ENCODE measurements around the gene ZBTB45.

Gene ZBTB45

DNA sequence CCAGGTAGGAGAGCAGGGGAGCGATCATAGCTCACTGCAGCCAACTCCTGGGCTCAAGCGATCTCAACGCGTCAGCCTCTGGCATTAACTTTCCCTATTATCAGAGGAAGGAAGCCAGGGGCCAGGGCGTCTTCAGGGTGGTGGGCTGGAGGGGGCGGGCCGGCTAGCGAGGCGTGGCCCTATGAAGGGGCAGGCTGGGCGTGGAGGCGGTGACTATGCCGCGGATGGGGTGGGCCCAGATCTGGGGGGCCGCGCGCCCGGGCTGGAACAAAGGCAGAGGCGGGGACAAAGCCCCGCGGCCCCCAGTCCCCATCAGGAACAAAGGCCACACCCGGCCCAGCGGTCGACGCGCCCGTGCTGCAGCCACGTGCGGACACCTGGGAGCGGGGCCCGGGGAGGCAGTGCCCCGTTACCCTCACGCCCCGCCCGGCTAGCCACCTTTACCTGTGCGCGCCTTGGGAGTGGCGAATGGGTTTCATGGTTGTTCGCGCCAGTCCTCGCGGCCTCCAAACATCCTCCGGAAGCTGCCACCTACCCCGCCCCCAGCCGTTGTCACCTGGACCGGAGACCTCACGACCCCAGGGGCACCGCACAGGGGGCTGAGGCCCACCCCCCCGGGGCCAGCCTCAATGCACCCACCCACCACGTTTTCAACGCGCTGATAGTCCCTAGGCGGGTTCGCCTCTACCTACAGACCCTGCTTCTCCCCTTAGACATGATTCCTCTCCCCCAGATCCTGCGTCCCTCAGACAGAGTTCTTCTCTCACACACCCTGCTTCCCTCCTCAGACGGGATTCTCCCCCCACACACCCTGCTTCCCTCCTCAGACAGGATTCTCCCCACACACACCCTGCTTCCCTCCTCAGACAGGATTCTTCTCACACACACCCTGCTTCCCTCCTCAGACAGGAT, 18.9 kb upstream of the ZBTB45 start:
- no peak for DNase-seq

DNA sequence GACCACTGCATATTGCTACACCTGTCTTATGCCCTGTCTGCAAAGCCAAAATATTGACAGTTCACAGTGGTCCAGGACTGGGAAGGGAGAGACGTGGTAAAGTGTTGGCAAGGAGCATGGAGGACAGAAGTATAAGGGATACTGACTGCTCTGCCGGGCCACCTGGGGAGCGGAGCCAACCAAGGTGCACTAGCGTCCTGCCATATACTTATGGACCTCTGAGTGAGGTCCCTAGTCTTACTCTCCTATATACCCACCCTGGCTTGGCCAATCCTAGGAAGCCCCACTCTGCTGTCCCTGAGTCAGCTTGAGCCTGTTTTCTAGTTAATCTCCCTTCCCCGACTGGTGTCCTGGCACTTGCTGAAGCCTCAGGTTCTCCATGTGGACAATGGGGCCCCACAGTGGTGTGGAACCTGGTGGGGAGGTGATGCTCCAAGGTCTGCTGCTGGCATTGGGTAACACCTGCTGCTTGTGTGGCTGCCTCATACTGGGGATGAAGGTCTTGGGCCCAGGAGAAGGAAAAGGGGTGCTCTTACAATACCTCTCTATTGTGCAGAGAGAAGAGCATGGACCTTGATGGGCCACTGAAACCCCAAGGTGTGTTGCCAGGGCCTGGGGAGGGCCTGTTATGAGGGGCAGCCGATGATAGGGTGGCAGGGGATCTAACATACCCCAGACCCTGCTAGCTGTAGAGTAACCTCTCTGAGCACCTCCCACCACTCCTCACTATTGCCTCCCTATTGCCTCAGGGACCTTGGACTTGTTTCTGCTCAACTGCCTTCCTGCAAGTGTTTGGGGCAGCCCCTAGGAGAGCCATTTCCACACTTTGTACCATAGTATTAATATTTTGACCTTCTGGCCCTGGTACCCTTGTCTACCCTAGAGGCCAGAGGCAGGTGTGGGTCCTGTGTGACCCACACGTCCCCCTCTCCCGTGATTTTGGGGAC, 17.5 kb upstream of the ZBTB45 start:
- no peak for DNase-seq

DNA sequence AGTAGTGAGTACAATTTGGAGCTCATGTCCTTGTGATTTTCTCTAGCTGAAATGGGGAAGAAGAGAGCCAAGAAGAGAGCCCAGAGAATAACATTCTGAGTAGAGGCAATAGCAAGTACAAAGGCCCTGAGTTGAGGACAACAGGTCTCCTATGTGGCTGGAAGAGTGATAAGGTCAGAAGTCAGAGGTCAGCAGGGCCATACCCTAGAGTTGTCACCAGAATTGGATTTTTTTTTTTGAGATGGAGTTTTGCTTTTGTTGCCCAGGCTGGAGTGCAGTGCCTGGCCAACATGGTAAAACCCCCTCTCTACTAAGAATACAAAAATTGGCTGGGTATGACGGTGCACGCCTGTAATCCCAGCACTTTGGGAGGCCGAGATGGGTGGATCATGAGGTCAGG, 16.2 kb upstream of the ZBTB45 start:
- DNase-seq, result no peak

DNA sequence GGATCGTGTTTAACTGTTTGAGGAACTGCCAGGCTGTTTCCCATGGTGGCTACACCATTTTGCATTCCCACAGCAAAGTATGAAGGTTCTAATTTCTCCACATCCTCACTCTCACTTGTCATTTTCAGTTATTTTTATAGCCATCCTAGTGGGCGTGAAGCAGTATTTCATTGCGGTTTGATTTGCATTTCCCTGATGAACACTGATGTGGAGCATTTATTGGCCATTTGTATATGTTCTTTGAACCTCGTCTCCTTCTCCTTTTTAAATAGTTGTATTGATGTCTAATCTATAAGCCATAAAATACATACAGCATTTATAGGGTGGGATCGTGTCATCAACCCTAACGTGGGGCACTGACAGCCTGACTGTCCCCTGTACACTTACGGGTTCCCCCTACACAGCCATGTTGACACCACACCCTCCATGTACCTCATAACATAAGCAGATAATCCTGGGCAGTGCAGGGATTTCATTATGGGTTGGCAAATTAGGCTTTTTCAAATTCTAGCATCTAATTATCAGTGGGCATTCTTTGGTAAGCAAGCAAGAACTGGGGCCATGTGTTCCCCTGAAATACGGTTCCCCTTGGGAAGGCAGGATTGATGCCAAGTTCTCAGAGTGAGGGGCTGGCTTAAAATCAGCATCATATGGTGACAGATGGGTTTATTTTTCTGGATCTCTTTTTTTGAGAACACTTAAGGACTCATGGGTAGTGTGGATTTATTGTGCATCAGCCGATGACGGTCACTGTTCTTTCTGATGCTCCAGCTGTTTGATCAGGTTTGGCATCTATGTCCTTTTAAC, 11.6 kb upstream of the ZBTB45 start:
- no peak for DNase-seq

DNA sequence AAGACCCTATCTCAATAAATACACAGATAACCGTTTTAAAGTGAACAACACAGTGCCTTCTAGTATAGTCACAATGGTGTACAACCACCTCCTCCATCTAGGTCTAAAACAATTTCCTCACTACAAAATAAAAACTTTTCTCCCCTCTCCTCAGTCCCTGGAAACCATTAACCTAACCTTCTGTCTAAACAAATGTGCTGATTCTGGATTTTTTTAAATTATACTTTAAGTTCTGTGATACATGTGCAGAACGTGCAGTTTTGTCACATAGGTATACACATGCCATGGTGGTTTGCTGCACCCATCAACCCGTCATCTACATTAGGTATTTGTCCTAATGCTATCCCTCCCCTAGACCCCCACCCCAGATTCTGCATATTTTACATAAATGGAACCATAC, 9.8 kb upstream of the ZBTB45 start:
- no peak for DNase-seq

DNA sequence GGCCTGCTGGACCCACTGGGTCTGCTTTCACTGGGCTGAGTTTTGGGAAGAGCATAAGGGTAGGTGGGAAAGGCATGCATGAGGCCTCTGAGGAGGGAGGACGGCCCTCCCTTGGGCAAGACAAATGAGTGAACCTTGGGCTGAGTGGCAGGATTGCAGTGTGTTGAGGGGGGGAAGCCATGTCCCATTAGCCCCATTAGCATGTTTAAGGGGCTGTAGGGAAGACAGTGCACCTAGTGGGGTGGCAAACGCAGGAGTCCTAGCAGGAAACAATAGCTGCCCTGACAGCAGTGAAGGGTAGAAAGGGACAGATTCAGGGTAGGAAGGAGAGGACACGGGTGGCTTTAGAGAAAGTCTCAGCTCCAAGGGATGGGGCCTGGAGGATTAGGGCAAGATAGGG, 3.1 kb upstream of the ZBTB45 start:
- DNase-seq, result no peak

DNA sequence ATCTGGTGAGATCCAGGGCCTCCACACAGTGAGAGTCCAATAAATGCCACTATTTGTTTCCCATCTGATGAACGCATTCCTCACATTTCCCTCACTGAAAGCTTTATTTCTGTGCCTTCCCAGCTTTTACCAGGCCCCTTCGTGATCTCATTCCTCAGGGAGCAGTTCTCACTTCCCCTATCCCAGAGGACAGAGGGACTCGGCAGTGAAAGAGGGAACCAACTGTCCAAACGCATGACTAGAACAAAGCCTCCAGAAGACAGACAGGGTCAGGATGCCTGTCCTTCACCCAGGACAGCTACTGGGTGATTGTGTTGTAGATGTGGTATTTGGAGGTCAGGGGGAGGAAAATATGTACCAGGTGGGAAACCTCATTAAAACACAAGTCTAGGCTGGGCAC, 2.0 kb upstream of the ZBTB45 start:
- DNase-seq, result no peak

DNA sequence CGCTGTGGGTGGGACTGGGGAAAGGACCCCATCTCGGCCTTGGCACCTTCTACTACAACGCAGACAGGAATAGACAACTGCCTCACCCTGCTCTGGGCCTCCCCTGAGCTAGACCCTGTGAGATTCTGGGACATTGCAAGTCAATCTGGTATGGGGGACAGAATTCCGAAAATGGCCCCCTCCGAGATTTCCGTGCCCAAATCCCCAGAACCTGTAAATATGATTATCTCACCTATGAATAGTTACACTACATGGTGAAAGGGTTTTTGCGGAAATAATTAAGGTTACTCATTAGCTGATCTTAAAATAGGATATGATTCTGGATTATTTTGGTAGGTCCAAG, 618 bp upstream of the ZBTB45 start:
- DNase-seq, result no peak

DNA sequence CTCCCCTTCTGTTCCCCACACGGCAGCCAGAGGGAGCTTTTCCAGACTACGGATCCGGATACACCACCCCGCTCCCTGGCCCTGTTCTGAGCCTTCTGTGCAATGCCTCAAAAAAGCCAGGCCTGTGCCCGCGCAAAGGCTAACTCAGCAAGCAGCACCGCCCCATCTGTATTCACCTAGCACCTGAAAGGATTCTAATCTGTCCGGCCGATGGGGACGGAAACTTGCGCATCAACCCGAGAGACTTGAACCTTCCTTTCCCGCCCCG, 589 bp downstream of the ZBTB45 start:
- peak; percentile 45 for DNase-seq

DNA sequence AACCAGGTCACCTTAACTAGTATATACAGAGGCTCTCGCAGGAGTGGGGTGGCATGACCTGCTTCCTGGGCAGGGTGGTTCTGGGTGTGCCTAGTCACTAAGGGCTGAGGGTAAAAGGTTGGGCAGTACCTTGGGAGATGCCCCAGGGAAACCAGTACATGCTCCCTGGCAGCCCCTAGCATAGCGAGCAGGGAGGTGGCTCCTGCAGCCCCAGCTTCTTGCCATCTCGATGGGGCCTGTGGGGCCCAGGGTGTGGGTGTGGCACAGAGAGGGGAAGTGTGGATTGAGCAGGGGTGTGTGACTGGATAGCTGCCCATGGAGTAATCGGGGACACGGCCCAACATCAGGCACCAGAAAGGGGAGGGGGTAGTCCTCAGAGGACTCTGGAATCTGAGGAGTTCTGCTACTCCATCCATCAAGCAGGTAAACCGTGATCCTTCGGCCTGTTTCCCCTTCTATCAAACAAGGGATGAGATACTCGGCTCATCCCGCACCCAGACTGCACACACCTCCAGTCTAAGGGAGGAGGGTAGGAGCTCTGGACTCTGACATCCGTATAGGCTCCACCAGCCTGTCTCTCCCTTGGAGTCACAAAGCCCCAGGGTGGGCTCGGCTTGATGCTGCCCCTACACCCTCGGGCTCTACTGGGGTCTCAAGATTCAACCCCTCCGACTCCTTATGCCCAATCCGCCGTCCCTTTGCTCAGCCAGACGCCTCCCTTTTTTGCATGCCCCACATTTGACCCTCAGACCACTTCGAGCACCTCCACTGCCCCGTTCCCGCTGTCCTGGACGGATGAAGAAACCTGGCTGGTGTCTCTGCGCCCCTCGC, 1.1 kb downstream of the ZBTB45 start:
- DNase-seq, result no peak

DNA sequence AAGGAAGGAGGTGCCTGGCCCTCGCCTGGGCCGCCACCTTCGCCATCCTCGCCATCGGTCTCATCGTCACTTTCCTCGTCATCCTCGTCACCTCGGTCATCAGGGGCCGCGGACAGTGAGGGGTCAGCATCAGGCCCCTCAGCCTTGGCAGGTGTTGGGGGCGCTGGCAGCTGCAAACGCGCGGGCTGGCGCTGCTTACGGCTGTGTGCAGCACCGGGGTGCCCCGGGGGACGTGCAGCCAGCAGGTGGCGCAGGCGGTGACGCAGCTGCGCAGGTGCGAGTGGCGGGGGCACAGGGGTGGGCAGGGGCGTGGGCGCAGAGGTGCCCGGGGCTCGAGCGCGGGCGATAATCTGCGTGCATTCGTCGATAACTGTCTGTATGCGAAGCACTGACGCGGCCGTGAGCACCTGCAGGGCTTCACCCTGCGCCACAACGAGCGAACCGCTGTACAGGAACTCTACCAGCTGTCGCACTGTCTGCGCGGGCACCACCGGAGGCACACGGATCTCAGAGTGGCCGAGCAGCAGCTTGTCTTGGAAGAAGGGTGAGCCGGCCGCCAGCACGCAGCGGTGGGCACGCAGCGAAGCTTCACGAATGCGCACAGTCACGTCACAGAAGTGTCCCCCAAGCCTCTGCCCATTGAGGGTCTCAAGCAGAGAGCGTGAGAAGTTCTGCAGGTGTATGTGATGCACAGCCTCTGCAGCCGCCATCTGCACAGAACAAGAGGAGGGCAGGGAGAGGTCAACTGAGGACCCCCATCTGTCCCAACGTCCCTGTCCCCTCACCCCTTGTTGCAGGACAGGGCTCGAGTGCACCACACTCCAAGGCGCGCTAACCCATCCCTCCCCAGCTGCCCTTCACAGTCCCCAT, 2.4 kb downstream of the ZBTB45 start:
- no peak for DNase-seq

DNA sequence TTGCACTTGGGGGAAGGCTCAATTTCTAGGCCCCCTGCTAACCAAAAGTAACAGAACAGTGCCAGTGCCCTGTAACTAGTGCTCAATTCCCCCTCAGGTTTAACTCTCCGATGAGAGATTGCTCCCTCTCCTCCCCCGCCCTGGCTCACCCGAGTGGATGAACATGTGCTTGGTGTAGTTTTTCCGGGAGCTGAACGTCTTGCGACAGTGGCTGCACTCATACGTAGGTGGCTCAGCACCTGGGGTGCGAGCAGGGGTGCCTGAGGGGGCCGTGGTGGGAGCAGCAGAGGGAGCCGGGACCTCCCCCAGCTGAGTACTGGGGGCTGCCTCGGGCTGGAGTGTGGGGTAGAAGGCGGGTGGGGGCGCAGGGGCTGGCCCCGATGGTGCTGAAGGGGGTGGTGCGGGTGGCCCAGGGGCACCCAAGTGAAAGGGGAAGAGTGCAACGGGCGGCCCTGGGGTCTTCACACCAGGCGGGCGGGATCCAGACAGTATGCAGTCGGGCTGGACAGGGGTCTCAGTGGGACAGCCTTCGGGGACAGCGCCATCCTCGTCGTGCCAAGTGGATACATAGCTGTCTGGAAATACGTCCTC, 3.3 kb downstream of the ZBTB45 start:
- no peak for DNase-seq

DNA sequence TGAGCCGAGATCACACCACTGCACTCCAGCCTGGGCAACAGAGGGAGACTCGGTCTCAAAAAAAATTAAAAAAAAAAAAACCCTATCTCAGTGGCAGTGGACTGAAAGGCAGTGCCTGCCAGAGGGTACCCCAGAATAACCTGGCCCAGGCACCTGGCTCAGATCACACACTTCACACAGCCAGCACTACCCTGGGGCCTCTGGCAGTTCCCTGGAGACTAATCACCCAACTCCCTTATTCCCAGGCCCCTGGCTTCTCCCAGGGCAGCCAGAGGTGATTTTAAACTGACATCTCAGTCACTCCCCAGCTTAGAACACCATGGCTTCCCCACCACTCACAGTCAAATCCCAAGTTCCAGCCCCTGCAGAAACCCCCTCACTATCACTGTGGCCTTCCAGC, 4.4 kb downstream of the ZBTB45 start:
- DNase-seq, result no peak

DNA sequence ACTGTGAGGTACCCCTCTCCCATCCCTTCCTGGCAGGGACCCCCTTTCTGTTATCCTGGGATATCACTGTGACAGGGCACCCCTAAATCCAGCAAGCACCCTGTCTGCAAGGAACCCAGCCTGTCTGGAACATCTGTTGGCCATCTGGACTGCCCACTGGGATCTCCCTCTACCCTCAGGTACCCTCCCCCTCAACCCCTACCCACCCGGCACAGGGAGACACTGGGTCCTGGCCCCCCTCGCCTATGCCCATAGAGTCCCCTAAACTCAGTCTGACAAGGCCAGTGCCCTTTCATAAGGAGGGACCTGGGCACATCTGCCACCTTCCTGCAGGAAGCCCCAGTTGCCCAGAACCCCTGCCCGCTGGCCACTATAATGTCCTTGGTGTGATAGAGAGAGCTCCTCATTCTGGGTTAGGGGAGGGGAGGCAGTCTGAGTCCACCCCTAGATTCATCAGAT, 5.0 kb downstream of the ZBTB45 start:
- no peak for DNase-seq

DNA sequence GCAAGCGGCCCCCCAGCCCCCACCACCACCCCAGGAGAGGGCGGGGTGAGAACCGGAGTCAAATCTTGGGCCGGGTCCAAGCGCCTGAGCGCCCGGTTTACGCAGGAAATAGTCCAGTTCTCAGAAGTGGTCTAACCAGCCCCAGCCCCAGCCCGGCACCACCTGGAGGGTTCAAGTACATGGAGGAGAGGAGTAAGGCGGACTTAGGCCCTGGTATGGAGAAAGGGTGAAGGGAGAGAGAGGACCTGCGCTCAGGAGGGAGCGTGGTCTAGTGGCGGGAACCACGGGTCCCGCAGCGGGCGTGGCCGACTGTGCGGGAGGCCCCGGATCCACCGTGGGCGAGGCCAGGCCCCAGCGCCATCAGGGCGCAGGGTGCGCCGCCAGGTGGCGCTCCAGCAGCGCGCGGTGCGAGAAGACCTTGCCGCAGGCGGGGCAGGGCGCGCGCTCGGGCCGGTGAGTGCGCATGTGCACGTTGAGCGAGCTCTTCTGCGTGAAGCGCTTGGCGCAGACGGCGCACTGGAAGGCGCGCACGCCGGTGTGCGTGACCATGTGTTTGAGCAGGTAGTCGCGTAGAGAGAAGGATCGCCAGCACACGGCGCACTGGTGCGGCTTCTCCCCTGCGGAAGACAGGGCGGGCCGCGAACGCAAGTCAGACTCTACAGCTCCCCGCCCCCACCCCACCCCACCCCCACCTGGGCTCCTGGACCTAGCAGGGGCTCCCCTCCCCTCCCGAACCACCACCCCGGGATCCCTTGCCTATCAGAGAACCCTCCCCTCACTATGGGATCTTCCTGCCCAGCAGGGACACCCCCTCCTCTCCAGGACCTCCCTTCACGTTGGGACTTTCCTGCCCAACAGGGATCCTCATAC, 5.7 kb downstream of the ZBTB45 start:
- peak; percentile 92 for DNase-seq

DNA sequence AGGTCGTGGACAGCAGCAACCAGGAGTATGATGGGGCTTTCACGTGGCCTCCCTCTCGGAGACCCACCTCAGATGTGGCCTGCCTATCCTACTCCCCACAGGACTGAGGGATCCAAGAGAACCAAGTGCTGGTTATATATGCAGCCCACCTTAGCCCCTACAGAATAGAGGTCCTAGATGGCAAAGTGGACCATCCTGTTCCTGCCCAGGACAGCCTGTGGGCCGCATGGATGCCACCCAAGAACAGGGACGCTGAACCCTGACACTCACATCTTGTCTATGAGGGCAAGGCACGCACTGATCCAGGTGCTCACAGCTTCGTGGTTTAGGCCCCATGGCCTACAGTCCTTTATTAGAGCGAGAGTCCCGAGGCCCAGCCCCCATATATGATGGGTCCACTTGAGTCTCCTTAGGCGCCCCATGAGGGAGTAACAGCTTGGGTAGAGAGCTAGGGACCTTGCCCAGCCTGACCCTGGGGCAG, 6.4 kb downstream of the ZBTB45 start:
- DNase-seq, result no peak

DNA sequence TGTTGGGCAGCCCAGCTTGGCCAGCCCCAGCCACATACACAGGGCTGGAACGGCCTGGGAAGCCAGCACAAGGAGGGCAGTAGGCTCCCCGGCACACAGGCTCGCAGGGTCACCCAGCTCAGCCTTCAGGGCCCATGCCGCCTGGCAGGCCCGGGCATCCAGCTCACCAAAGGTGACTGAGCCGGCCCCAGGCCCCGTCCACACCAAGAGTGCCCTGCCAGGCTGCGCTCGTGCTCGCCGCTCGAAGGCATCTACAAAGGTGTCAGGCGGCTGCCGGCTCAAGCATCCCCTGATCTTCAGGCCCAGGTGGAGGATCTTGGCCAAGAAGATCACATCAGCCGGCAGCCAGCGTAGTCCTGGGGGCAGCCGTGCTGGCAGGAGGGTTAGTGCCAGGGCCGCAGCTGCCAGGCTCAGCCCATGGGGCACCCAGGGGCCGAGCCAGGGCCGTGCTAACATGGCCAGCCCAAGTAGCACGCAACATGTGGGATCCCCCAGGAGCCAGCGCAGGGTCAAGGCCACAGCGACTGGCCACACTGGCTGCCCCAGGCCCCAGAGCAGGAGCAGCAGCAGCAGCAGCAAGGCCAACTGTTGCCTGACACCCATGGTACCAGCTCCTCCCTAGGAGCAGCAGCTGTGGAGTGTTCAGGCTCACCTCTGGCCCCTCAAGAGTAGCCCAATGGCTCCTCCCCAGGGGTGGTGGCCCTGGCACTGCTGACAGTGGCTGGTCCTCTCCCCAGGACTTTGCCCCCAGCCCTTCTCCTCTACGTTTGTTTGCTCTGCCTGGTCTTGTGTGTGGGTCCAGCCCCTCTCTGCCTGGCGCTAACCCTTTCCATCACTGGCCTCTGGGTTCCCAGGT, 8.0 kb downstream of the ZBTB45 start, which contains the start of gene SLC27A5:
Gene SLC27A5 (minus strand): TSS at position 640 of the 856 bp plus-strand sequence. CDS start 37 bp downstream, at position 603.
- no peak for DNase-seq

DNA sequence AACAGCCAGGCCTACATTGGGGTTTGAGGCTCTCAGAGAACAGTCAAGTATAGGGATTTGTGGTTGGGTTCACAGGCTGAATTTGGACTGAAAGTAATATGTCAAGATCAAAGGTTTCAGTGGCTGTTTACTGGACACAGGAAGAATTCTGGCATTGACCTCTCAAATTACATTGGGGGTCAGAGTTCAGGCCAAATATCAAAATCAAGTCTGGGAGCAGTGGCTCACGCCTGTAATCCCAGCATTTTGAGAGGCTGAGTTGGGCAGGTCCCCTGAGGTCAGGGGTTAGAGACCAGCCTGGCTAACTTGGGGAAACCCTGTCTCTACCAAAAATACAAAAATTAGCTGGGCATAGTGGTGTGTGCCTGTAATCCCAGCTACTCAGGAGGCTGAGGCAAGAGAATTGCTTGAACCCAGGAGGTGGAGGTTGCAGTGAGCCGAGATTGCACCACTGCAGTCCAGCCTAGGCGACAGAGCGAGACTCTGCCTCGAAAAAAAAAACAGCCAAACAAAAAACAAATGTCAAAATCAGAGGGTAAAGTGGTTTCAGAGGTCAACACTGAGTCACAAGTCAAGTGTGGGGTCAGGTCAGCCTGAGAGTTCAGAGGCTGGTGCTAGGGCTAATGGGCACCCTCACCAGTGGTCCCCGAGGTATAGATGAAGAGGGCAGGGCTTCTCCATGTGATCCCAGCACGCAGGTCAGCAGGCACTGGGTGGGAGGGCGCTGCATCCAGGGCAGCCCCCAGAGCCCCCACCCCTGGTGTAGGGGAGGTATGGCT, 9.3 kb downstream of the ZBTB45 start:
- DNase-seq, result no peak

All from central memory CD4-positive, alpha-beta T cell (primary cell).